Dermis microvascular lymphatic vessel endothelial cell (primary cell): Measurements from ENCODE around the gene MRC2. TPM values are rescaled to one million over a fixed set of nuclear protein-coding genes. Genes with fewer than 3 reads are reported as not detected.

ENCODE experiments used
- DNase-seq, 2 donors: peaks; one replicate each; pipeline versions ENCODE4 v3.0.0 to v3.0.0-alpha.2; 2010; ENCODE audit warnings: low read depth in 2 of 2
- total RNA-seq: library from RNA; depleted of rRNA; stranded (reverse); fragments of >200 nt; gene quantifications from 2 replicates; pipeline ENCODE4 v1.2.1, GENCODE V29; 2014

The MRC2 gene
- total RNA-seq, 1 donor from 2014 or later, result 9.2 TPM

- no peak for DNase-seq
These were observed 10.3 kb downstream of the MRC2 start for GRCh38 chr17:62637809-62638208.

GRCh38 chr17:62641153-62641552 is 13.7 kb downstream of the MRC2 start:
- no peak for DNase-seq

GRCh38 chr17:62641951-62642350 is 14.5 kb downstream of the MRC2 start:
- DNase-seq, result no peak

- DNase-seq, result peak; percentile 52 to 69
These were observed 16.0 kb downstream of the MRC2 start for GRCh38 chr17:62643496-62643895.

- DNase-seq, result no peak
These were observed 17.2 kb downstream of the MRC2 start for GRCh38 chr17:62644487-62645173.

- DNase-seq, result no peak
These were observed 20.9 kb downstream of the MRC2 start for GRCh38 chr17:62648251-62648955.

- no peak for DNase-seq
These were observed 21.5 kb downstream of the MRC2 start for GRCh38 chr17:62648956-62649294.

GRCh38 chr17:62649570-62649969 is 22.1 kb downstream of the MRC2 start:
- DNase-seq, result no peak

GRCh38 chr17:62650587-62650986 is 23.1 kb downstream of the MRC2 start:
- no peak for DNase-seq

GRCh38 chr17:62652251-62653001 is 25.0 kb downstream of the MRC2 start:
- peak; percentile 71 to 87 for DNase-seq

GRCh38 chr17:62653002-62653825 is 25.7 kb downstream of the MRC2 start:
- DNase-seq, result peak in 1 of 2 donors; percentile 54

GRCh38 chr17:62653826-62654761 is 26.6 kb downstream of the MRC2 start:
- no peak for DNase-seq

- DNase-seq, result no peak
These were observed 28.2 kb downstream of the MRC2 start for GRCh38 chr17:62655656-62656055.

GRCh38 chr17:62656446-62656845 is 29.0 kb downstream of the MRC2 start:
- no peak for DNase-seq

- no peak for DNase-seq
These were observed 29.7 kb downstream of the MRC2 start for GRCh38 chr17:62657145-62657665.

GRCh38 chr17:62657690-62658089 is 30.2 kb downstream of the MRC2 start:
- DNase-seq, result no peak

- DNase-seq, result no peak
These were observed 30.9 kb downstream of the MRC2 start for GRCh38 chr17:62658136-62658920.

- DNase-seq, result no peak
These were observed 33.2 kb downstream of the MRC2 start for GRCh38 chr17:62660629-62661118.

GRCh38 chr17:62661337-62661736 is 33.9 kb downstream of the MRC2 start:
- DNase-seq, result no peak
